Kidney (tissue), 14 donors: ENCODE data around the gene LIME1. TPM values are rescaled to one million over a fixed set of nuclear protein-coding genes. Genes with fewer than 3 reads are reported as not detected.

ENCODE experiments used
- DNase-seq, 5 donors: peaks; one replicate each; pipeline ENCODE4 v3.0.0-alpha.2; 2013 to 2020
- FAIRE-seq: peaks from 2 replicates; lab custom pipeline; 2012; peaks lifted over from hg19 to GRCh38; lab: Jason Lieb, UNC
- H3K27ac ChIP-seq, 2 donors: one replicate each; pipeline ENCODE4 v1.7.0; 2013; ENCODE audit warnings: low read depth in 2 of 2, low read length in 2 of 2, inconsistent platforms in 1 of 2
- H3K27me3 ChIP-seq: one replicate; pipeline ENCODE4 v1.7.1; 2013; ENCODE audit warnings: low read length, inconsistent platforms; ENCODE audit not compliant: control insufficient read depth, insufficient read depth
- H3K36me3 ChIP-seq, 3 donors: one replicate each; pipeline versions ENCODE4 v1.7.0 to v1.7.1; 2013; ENCODE audit warnings: low read length in 3 of 3, control low read depth in 1 of 3, inconsistent platforms in 1 of 3; ENCODE audit not compliant: insufficient read depth in 3 of 3, control insufficient read depth in 2 of 3
- H3K4me1 ChIP-seq, 3 donors: one replicate each; pipeline versions ENCODE4 v1.7.0 to v1.7.1; 2013; ENCODE audit warnings: low read length in 3 of 3, inconsistent platforms in 1 of 3, low read depth in 1 of 3; ENCODE audit not compliant: control insufficient read depth in 2 of 3, insufficient read depth in 2 of 3
- H3K4me3 ChIP-seq, 3 donors: one replicate each; pipeline versions ENCODE4 v1.7.0 to v1.8.1; 2013; ENCODE audit warnings: low read length in 3 of 3, control low read depth in 1 of 3, inconsistent platforms in 1 of 3
- H3K9ac ChIP-seq, 3 donors: one replicate each; pipeline versions ENCODE4 v1.7.0 to v1.7.1; 2013; ENCODE audit warnings: low read length in 3 of 3, control low read depth in 1 of 3, inconsistent platforms in 1 of 3
- H3K9me3 ChIP-seq, 3 donors: one replicate each; pipeline versions ENCODE4 v1.7.0 to v1.7.1; 2013; ENCODE audit warnings: low read length in 3 of 3, control low read depth in 1 of 3, inconsistent platforms in 1 of 3; ENCODE audit not compliant: control insufficient read depth in 2 of 3, insufficient read depth in 1 of 3
- intact Hi-C: fragments of 100-400 bp; cut with DNase I; formaldehyde crosslinking; loops from one replicate; pipeline ENCODE4 v1.11.1; 2022
- polyA plus RNA-seq: library from polyadenylated mRNA; stranded (reverse); fragments of 350-450 nt; fragmentation: Illumina TruSeq; extraction: RNeasy Lipid Tissue Mini Kit (QIAGEN cat#74804); gene quantifications from one replicate; pipeline ENCODE4 v1.2.3, GENCODE V29; 2014; ENCODE audit warnings: low read depth, low replicate concordance; ENCODE audit not compliant: insufficient read depth
- total RNA-seq: library from RNA; stranded (reverse); fragmentation: NEBNext Ultra II Directional; extraction: Animal tissue kit (Norgen Biotek cat#: 25700); gene quantifications from one replicate; pipeline ENCODE4 v1.2.1, GENCODE V29; 2021
- TF ChIP-seq, protein P1 (sequence below): IDR thresholded peaks from 3 replicates; pipeline ENCODE4 v1.5.1; 2012; ENCODE audit warnings: mild to moderate bottlenecking, moderate library complexity, borderline replicate concordance; ENCODE audit not compliant: insufficient read depth; ENCODE audit errors: extremely low read depth
- donor health status: control.
- donor health status: control.
- donor health status: control.
- donor health status: control.
- donor health status: control.
- donor health status: DM: yes; HTN: yes; CAD: no.
- donor health status: Normal renal cell carcinoma (clear cell type).

Gene LIME1
- total and polyA plus RNA-seq, 2 donors from 2014 or later = 12.1 to 114 TPM

DNA sequence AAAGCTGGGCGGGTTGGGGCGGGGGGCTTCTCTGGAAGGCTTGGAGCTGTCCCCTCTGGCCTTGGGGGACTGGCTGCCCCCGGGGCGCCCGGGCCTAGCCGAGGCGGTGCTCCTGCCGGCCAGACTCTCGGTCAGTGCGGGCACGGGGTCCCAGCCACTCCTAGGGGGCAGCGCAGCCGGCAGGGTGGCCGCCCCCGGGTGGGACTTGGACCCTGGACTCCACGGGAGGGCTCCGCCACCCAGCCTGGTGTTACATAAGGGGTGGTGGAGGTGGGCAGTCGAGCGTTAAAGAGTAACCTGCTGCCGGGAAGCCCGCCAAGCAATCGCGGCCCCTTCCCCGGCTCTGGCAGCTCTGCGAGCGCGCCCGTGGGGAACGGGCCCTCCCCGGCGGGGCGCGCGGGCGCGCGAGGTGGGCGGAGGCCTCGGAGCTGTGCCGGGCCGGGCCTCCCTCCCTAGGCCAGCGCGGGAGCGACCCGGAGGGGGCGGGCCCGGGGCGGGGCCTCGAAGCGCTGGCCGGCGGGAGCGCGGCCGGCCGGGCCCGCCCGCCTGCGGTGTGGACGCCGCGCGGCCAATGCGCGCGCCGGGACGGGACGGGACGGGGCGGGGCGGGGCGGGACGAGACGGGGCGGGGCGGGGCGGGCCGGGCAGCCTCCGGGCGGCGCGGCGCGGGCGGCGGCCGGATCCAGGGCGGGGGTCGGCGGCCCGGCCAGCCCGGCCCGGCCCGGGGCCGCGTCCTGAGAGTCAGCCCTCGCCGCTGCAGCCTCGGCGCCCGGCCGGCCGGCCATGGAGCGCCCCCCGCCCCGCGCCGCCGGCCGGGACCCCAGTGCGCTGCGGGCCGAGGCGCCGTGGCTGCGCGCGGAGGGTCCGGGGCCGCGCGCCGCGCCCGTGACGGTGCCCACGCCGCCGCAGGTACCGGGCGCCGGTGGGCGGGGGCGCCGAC, 2.9 kb downstream of the LIME1 start, which contains the start of gene SLC2A4RG:
Gene SLC2A4RG, plus strand, starts transcription at position 647 of the 940 bp plus-strand sequence. Its CDS starts 137 bp downstream, at position 784.
- H3K9me3 ChIP-seq = no peaks in the 10 kb centered on the region
- H3K36me3 ChIP-seq = peaks cover 0 to 13% (median 2%) of the 10 kb centered on the region in 3 donors
- DNase-seq = peak; percentile 79 to 95 (median 91)
- peaks cover 0 to 16% (median 0%) of the 10 kb centered on the region in 3 donors for H3K4me1 ChIP-seq
- H3K9ac ChIP-seq = peak within 1 kb of the TSS; percentile 42 to 80 (median 69)
- H3K4me3 ChIP-seq = peak within 1 kb of the TSS; percentile 54 to 71 (median 62)
- intact Hi-C loops = no loop called here
- H3K27ac ChIP-seq = peak within 1 kb of the TSS; percentile 89 to 92
- H3K27me3 ChIP-seq = no peaks in the 10 kb centered on the region
- TF ChIP-seq, protein P1, sequence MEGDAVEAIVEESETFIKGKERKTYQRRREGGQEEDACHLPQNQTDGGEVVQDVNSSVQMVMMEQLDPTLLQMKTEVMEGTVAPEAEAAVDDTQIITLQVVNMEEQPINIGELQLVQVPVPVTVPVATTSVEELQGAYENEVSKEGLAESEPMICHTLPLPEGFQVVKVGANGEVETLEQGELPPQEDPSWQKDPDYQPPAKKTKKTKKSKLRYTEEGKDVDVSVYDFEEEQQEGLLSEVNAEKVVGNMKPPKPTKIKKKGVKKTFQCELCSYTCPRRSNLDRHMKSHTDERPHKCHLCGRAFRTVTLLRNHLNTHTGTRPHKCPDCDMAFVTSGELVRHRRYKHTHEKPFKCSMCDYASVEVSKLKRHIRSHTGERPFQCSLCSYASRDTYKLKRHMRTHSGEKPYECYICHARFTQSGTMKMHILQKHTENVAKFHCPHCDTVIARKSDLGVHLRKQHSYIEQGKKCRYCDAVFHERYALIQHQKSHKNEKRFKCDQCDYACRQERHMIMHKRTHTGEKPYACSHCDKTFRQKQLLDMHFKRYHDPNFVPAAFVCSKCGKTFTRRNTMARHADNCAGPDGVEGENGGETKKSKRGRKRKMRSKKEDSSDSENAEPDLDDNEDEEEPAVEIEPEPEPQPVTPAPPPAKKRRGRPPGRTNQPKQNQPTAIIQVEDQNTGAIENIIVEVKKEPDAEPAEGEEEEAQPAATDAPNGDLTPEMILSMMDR = no peak
- FAIRE-seq = no peak

DNA sequence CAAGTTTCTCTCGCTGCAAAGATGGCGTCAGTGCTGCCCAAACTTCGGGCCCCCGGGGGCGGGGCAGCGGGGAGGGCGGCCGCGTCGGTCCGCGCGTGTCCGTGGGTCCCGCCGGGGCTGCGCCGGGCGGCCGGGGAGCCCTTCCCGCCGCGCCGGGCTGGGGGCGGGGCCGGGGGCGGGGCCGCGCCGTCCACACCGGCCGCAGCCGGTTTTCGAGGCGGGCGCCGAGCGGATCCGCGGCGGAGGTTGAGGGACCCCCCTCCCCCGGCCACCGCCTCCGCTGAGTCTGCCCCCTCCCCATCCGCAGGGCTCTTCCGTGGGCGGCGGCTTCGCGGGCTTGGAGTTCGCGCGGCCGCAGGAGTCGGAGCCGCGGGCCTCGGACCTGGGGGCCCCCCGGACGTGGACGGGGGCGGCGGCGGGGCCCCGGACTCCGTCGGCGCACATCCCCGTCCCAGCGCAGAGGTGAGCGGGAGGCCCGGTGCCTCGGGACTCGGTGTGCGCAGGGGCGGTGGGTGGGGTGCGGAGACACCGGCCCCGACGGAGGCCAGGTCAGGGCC, 3.7 kb downstream of the LIME1 start:
- H3K4me3 ChIP-seq = peak overlapping the region; percentile 54 to 71 (median 62)
- no peaks in the 10 kb centered on the region for H3K9me3 ChIP-seq
- peak overlapping the region; percentile 89 to 92 for H3K27ac ChIP-seq
- H3K36me3 ChIP-seq = peaks cover 0 to 13% (median 2%) of the 10 kb centered on the region in 3 donors
- intact Hi-C loops = no loop called here
- H3K27me3 ChIP-seq = no peaks in the 10 kb centered on the region
- peaks cover 0 to 16% (median 5%) of the 10 kb centered on the region in 3 donors for H3K4me1 ChIP-seq
- TF ChIP-seq, protein P1 = no peak
- no peak for FAIRE-seq
- peak overlapping the region in 2 of 3 donors; percentile 42 to 69 for H3K9ac ChIP-seq
- DNase-seq = peak; percentile 48 to 91 (median 72)

DNA sequence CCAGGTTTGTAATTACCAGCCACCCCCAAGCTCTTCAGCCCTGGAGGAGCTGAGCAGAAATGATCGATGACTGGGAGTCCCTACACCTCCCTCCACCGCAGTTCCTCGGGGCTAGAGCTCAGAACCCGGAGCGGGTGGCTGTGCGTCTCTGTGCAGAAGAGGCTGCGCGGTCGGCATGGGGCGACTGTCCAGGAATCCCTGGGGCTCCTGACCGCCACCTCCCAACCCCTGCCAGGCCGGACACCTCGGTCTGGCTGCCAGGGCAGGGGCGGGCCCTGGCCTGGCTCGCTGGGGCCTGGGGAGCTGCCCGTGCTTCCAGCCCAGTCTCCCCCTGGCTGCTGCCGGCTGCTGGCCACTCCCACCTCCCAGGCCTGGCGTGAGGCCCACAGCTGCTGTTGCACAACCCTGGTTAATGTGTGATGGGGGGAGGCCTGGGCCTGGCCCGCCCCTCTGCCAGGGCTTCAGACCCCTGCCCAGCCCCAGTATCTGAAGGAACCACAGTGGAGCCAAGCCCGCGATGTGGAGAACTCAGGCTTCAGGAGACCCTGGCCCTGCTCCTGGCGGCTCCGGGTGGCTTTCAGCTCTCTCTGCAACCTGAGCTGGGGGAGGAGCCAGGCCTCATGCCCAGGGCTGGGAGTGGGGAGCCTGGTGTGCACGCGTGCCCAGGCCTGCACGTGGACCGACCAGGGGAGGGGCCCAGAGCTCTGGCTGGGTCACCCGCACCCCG, 4.3 kb downstream of the LIME1 start:
- Histone ChIP-seq H3K27ac (peak overlapping the region; percentile 89 to 92), H3K9ac (peak overlapping the region; percentile 42 to 80 (median 69)), H3K9me3 (no peaks in the 10 kb centered on the region), H3K4me1 (peaks cover 0 to 16% (median 5%) of the 10 kb centered on the region in 3 donors), H3K4me3 (peak overlapping the region; percentile 54 to 71 (median 62)), H3K36me3 (peaks cover 0 to 13% (median 2%) of the 10 kb centered on the region in 3 donors), H3K27me3 (no peaks in the 10 kb centered on the region)
- intact Hi-C loops = no loop called here
- DNase-seq (peak; percentile 90 to 97 (median 93)), FAIRE-seq (no peak)
- TF ChIP-seq, protein P1 = no peak
